Right lobe of liver (tissue), 4 donors: Measurements from ENCODE around the gene TEX19.

ENCODE experiments used
- POLR2A ChIP-seq: fragments of 450-650 bp; IDR thresholded peaks from one replicate; pipeline ENCODE4 v1.6.1; 2017; ENCODE audit warnings: antibody characterized with exemption, mild to moderate bottlenecking
- TF ChIP-seq, protein P1 (sequence below), 4 donors: fragments of 200-600 bp in 3 of 4; fragments of 450-650 bp in 1 of 4; IDR thresholded peaks; one replicate each; pipeline versions ENCODE4 v1.5.1 to v1.8.0; 2016 to 2022; ENCODE audit warnings: antibody characterized with exemption in 4 of 4, mild to moderate bottlenecking in 2 of 4
- donor health status: DM: no; HTN: no; CAD: no.
- donor health status: DM: no; HTN: no; CAD: no.
- donor health status: DM: no; HTN: yes; CAD: no.

DNA sequence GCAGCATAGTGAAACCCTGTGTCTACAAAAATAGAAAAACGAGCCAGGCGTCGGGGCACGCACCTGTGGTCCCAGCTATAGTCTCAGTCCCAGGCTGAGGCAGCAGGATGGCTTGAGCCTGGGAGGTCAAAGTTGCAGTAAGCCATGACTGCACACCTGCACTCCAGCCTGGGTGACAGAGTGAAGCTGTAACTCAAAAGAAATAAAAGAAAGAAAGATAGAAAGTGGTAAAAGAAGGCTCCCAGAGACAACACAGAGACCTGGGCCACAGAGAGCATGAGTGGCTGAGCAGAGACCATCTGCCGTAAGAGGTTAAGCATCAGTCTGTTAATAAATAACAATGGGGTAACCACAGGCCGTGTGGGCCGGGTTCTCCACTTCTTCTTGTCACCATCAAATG is 43.8 kb downstream of the TEX19 start:
- TF ChIP-seq, protein P1, sequence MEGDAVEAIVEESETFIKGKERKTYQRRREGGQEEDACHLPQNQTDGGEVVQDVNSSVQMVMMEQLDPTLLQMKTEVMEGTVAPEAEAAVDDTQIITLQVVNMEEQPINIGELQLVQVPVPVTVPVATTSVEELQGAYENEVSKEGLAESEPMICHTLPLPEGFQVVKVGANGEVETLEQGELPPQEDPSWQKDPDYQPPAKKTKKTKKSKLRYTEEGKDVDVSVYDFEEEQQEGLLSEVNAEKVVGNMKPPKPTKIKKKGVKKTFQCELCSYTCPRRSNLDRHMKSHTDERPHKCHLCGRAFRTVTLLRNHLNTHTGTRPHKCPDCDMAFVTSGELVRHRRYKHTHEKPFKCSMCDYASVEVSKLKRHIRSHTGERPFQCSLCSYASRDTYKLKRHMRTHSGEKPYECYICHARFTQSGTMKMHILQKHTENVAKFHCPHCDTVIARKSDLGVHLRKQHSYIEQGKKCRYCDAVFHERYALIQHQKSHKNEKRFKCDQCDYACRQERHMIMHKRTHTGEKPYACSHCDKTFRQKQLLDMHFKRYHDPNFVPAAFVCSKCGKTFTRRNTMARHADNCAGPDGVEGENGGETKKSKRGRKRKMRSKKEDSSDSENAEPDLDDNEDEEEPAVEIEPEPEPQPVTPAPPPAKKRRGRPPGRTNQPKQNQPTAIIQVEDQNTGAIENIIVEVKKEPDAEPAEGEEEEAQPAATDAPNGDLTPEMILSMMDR (IDR thresholded peaks at IDR 0.05): no peak
- TF ChIP-seq POLR2A: no peak
